ENCODE measurements around the gene CACNA1D.

The CACNA1D gene

DNA sequence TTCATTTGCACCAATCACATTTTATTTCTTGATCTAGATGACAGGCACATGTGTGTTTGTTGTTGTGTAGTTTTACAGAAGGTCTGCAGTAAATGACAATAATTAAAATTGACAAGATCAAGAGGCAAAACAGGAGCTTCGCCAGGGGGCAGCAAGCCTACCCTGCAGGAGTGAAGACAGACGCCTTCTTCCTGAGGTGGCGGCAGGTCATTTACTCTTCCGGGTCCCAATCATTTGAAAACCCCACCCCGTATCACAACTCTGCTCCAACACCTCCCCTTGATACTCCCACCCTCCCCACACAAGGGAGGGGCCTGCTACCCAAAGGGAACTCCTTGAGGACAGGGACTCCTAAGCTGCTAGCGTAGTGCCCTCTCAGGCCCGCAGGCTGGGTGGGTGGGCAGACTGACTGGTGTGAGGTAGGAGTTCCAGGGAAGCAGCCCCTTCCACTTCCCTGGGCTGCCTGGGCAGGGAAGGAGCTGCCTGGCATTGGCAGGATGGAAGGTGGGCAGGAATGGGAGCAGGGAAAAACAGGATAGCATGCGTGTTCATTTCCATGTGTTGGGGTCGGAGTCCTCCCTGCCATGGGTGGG lies 338.7 kb downstream of the CACNA1D start:
- no peak for DNase-seq

DNA sequence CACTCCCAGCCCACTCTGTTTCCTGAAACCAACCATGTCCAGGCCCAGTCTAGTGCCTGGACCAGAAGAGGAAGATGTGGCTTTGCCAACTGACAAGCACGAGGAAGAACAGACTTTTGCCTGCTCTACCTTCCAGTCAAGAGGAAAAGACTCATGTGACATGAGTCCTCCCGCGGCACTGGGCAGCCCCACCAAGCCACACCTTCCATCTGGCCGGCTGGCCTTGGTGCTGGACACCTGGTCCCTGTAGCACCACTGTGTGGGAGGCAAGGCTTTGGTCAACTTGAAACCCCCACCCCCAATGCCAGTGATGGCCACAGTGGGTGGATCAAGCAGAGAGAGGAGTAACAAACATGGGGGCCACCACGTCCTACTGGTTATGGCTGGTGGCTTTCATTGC lies 339.3 kb downstream of the CACNA1D start:
- no peak for DNase-seq

GRCh38 chr3:53834429-53835095 lies 340.2 kb downstream of the CACNA1D start:
- no peak for DNase-seq

DNA sequence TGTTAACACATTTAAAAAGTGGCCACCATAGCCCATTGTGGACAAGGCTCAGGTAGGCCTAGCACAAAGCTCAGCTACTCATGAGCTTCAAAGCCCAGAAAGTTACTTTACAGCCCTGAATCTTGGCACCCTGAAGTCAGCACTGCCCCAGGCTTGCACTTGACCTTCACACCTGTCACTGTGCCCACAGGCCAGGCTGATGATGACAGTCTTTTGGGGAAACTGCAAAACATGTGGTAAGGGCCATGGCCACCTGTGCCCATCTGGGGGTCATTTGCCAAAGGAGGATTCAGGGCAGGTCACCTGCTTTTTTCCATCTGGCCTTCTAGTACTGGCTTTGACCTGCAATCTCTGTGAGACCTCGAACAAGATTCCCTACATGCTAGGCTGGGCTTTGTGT lies 340.8 kb downstream of the CACNA1D start:
- DNase-seq, result no peak

- DNase-seq, result no peak
Observed at GRCh38 chr3:53836084-53836872, 341.9 kb downstream of the CACNA1D start.

GRCh38 chr3:53837331-53837730 lies 342.9 kb downstream of the CACNA1D start:
- no peak for DNase-seq

DNA sequence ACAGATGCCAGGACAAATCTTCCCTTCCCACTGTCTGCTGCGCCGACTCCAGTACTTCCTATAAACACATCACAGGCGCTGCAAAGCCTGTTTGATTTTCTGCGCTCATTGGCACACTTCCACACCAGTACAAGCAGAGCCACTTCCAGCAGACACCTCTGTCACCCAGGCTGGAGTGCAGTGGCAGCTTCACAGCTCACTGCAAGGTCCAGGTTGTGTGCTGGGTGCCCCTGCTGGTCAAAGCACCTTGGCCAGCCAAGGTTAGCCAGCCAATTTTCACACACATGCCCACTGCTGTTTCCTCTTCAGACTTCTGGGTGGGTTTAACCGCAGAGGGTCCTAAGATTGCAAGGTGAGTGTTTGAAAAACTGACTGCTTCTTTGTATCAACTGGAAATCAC lies 346.9 kb downstream of the CACNA1D start:
- DNase-seq, result no peak

DNA sequence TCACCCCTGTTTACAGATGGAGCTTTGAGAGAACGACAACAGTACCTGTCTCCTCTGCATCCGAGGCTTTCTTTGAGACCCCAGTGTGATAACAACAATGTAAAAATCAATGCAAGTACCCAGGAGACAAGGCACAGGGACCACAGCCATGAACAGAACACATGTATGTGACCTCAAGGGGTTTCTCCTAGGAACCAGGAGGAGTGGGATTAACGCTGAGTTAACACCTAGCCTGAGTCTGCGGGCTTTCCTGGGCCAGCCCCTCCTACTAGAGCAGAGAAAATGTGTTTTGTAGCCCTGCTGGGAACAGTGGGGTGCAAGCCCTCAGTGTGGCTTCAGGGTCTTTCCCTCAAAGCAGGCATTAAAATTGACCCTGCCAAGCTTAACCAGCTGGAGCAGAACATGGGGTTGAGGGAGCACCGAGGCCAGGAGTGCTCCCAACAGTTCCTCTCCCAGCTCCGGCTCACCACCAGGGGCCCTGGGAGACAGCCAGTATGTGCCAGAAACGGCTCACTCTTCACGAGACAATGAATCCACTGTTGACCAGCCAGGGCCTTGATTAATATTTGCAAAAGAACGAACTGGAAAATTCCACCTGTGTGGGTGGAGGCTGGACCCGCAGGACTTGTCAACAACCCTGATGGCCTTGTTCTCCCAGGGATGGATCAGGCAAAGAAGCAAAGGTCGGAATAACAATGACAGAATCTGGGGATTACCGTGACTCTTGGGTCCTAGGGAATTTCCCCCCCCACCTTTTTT lies 348.2 kb downstream of the CACNA1D start:
- no peak for DNase-seq

DNA sequence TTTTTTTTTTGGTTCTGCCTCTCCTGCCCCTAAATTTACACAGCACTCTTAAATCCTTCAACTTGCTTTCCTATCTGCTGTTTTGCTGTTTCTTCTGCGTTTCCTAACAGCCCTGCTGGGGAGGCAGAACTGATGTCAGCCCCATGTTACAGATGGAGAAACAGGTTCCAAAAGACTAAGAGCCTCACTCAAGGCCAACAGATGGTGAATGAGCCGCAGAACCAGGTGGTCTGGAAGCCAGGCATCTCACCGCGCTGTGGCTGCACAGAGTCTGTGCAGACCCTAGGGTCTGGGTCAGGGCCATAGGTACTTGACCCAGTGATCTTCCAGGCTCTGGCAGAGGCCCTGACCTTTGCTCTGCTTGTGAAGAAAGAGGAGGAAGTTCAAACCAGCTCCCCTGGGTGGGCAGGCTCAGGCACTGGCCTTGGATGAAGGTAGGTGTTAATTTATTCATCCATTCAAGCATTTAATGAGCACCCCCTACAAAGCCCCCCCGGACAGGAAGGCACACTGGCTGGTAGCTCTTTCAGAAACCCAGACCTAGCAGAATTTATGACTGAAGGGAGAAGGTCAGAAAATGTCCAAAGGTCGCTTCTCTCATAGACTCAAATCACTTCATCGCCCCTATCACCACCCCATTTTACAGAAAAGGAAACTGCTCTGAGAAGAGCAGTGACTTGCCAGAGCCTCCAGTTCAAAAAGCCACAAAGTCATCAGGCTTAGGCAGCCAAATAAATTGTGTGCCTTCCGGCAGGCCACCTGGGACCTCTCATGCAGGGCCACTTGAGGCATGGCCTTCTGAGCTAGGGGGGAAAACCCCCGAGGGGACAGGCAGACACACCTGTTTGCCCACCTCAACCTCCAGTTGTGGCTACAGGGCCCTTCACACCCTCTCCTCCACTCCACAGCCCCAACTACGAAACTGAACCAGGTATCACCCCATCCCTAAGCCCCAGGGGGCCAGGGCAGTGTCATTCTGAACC lies 349.1 kb downstream of the CACNA1D start:
- no peak for DNase-seq

DNA sequence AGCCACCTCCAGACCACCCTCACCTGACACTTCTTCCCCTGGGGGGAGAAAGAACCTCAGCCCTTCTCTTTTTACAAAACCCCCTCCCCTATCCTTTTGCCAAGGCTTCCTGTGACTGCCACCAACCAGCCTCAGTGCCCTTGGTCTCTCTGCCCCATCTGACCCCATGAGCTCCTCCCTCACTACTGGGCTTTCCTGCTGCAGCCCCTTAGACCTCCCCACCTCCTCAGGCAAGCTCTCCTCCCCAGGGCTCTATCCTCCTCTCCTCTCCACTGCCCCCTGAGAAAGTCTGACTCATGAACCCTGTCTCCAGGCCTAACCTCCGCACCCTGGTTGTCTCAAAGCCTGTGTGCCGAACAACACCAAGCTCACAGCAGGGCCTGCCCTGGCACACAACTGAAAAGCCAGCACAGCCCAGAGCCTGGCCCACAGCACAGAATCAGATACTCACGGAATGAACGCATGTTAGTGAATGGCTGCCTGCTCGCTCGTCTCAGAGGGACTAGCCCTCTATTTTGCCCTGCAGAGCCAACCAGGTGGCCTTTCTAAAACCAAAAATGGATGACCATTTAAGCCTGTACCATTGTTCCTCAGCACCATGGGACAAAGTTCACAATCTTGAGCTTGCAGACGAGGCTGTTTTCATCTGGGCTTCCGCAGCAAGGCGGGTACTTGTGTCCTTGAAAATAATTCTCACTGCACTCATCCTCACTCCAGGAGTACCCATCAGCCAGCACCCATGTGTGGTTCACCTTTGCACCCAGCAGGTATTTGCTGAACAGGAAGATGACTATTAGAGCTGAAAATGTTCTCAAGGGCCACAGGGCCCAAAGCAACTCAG lies 350.1 kb downstream of the CACNA1D start:
- no peak for DNase-seq

GRCh38 chr3:53845103-53845880 lies 350.9 kb downstream of the CACNA1D start:
- no peak for DNase-seq

GRCh38 chr3:53845881-53846133 lies 351.4 kb downstream of the CACNA1D start:
- no peak for DNase-seq

- no peak for DNase-seq
Observed at GRCh38 chr3:53846134-53846850, 351.9 kb downstream of the CACNA1D start, which contains the start of the genes CHDH and IL17RB. CHDH (minus strand) TSS chr3:53846419; CDS start chr3:53824008, 22,411 bp downstream. IL17RB (plus strand) TSS chr3:53846568; CDS start chr3:53846589, 21 bp downstream.

DNA sequence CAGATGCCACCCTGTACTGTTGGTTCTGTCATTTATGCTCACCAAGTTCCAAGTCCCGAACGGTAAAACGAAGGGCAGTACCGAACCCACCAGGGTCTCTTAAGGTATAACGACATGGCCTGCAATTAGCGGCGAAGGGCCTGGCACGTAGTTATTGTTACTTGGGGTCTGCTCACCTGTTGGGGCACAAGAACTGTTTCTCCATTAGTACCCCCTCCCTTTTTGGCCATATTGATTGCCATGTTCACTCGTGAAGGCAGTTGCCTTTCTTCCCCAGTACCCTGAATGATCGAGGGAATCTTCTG lies 352.4 kb downstream of the CACNA1D start:
- no peak for DNase-seq

DNA sequence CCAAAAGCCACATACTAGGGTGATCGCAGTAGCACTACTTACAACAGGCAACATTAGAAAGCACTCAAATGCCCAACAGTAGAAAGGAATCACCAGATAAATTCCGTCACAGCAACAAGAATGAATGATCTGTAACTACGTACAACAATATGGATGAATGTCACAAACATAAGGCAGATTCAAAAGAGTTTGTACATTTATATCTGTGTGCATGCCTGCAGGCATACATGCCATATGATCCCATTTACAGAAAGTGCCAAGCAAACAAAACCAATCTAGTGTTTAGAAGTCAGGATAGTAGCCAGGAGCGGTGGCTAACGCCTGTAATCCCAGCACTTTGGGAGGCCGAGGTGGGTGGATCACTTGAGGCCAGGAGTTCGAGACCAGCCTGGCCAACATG lies 355.5 kb downstream of the CACNA1D start:
- DNase-seq, result no peak

DNA sequence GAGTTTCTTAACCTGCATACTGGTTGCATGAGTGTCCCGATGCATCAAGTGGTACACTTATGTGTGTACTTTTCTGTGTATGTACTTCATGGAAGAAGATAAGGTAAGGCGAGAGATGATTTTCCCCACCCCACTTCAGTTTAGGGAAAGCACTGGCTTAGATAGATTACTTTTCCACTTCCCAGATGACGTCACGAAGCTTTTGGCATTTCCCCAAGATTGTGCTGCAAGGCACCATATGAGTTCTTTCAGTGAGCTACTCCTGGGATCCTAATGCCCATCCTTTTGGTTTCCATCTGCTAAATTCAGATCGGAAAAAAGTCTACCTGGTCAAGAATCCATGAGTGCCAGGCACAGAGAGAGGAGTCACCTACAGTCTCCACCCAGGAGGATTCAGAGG lies 356.5 kb downstream of the CACNA1D start:
- DNase-seq, result no peak

DNA sequence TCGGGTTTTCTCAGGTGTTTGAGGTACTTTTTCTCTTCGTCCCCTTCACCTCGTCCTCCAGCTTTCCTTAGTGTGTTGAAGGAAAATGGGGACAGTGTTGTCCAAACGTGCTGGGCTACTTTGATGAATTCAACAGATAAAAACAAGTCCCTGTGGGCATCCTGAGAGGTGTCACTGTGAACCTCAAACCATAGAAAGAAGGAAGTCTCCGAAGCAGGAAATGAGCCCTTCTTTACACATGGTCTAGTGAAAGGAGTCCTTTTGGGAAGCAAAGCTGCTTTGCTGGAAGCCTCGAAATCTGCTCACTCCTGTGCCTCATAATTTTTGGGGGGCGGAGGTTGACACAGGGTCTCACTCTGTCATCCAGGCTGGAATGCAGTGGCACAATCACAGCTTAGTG lies 362.6 kb downstream of the CACNA1D start:
- no peak for DNase-seq

- no peak for DNase-seq
Observed at GRCh38 chr3:53858096-53858741, 363.8 kb downstream of the CACNA1D start.

DNA sequence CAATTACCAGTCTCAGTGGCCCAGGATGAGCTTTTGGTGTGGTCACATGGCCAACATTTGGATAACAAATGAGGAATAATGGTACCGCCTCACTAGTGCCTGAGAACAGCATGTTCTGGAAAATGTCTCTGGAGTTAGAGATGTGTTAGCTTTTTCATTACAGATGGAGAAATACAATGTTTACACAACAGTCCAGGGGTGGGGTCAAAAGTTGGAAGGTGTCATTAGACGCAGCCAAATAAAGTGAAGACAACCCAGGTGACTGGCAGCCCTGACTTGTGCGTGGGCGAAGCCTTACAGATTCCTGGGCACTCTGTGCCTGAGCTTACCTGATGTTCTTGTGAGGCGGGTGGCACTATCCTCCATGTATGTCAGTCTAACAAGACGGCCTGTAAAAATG lies 364.8 kb downstream of the CACNA1D start:
- DNase-seq, result no peak

Data from CD4-positive, alpha-beta T cell treated with Interferon gamma for 1 hour (primary cell).